ENCODE results near the gene ACBD6.

GRCh38 chr1:180380259-180381183, 121.9 kb downstream of the ACBD6 start:
- TF ChIP-seq CTCF (IDR thresholded peaks at IDR 0.05) (no peak), POLR2AphosphoS5 (IDR thresholded peaks at IDR 0.05) (no peak)
